WTC11 (cell line): Measurements from ENCODE around the gene ZNF593OS. TPM values are rescaled to one million over a fixed set of nuclear protein-coding genes. Genes with fewer than 3 reads are reported as not detected.

Experiments used
- ATAC-seq: fragments of 200-7000 bp; cut with Tn5 transposase; 2 replicates; pipeline ENCODE4 v1.10.0; 2021; ENCODE audit warnings: mild to moderate bottlenecking, moderate library complexity
- CTCF ChIA-PET: fragments of 300-600 bp; sonication (Branson Sonifier 250); formaldehyde crosslinking; loops from one replicate; lab custom pipeline; 2021; ENCODE audit warnings: antibody characterized with exemption; lab: Charles Lee
- POLR2A ChIA-PET: fragments of 350-600 bp; sonication (Branson Sonifier 250); formaldehyde crosslinking; loops from one replicate; lab custom pipeline; 2021; ENCODE audit warnings: antibody characterized with exemption; lab: Charles Lee
- DNase-seq: peaks from one replicate; pipeline ENCODE4 v3.0.0; 2021; ENCODE audit warnings: low spot score
- H3K27ac Mint-ChIP-seq: 2 replicates; pipeline ENCODE4 v1.8.0; 2021; ENCODE audit warnings: mixed read lengths
- H3K27me3 Mint-ChIP-seq: 2 replicates; pipeline ENCODE4 v1.8.0; 2021; ENCODE audit warnings: low read depth, mild to moderate bottlenecking, moderate library complexity, mixed read lengths
- H3K36me3 Mint-ChIP-seq: 2 replicates; pipeline ENCODE4 v1.8.0; 2021; ENCODE audit warnings: mixed read lengths
- H3K4me1 Mint-ChIP-seq: 2 replicates; pipeline ENCODE4 v1.8.0; 2022; ENCODE audit warnings: mixed read lengths
- H3K4me3 Mint-ChIP-seq: 2 replicates; pipeline ENCODE4 v1.8.0; 2021; ENCODE audit warnings: mild to moderate bottlenecking, moderate library complexity, mixed read lengths
- H3K9me3 Mint-ChIP-seq: 2 replicates; pipeline ENCODE4 v1.8.0; 2021; ENCODE audit warnings: mixed read lengths
- ATF1 ChIP-seq: sonication (generic); formaldehyde crosslinking; IDR thresholded peaks from 2 replicates; pipeline ENCODE4 v1.8.1; 2023; ENCODE audit warnings: mild to moderate bottlenecking, moderate library complexity, missing genetic modification reagents
- CREM ChIP-seq: sonication (generic); formaldehyde crosslinking; IDR thresholded peaks from 2 replicates; pipeline ENCODE4 v1.8.1; 2022; ENCODE audit warnings: mild to moderate bottlenecking, missing genetic modification reagents, moderate library complexity
- ERG ChIP-seq: fragments of 250-450 bp; sonication (Bioruptor Pico); IDR thresholded peaks from 2 replicates; pipeline ENCODE4 v1.8.0; 2021; ENCODE audit warnings: mild to moderate bottlenecking
- ESRRA ChIP-seq: sonication (generic); formaldehyde crosslinking; IDR thresholded peaks from 2 replicates; pipeline ENCODE4 v1.8.1; 2022; ENCODE audit warnings: mild to moderate bottlenecking, missing genetic modification reagents, borderline replicate concordance
- FOXP1 ChIP-seq: sonication (generic); formaldehyde crosslinking; IDR thresholded peaks from 2 replicates; pipeline ENCODE4 v1.8.0; 2022; ENCODE audit warnings: missing genetic modification reagents, mild to moderate bottlenecking, moderate library complexity, borderline replicate concordance
- FOXP4 ChIP-seq: sonication (generic); formaldehyde crosslinking; IDR thresholded peaks from 2 replicates; pipeline ENCODE4 v1.8.0; 2022; ENCODE audit warnings: mild to moderate bottlenecking, missing genetic modification reagents
- HMGA2 ChIP-seq: fragments of 250-450 bp; sonication (Bioruptor Pico); IDR thresholded peaks from 2 replicates; pipeline ENCODE4 v1.4.0; 2021; ENCODE audit warnings: mild to moderate bottlenecking, moderate library complexity
- IRF2 ChIP-seq: sonication (generic); formaldehyde crosslinking; IDR thresholded peaks from 2 replicates; pipeline ENCODE4 v1.8.0; 2022; ENCODE audit warnings: low read depth, missing genetic modification reagents, borderline replicate concordance
- JAZF1 ChIP-seq: fragments of 250-450 bp; sonication (Bioruptor Pico); IDR thresholded peaks from 2 replicates; pipeline ENCODE4 v1.9.0; 2021; ENCODE audit warnings: moderate library complexity, mild to moderate bottlenecking, inconsistent platforms
- NR1H2 ChIP-seq: sonication (generic); formaldehyde crosslinking; IDR thresholded peaks from 2 replicates; pipeline ENCODE4 v1.9.0; 2021; ENCODE audit warnings: mild to moderate bottlenecking, moderate library complexity, missing genetic modification reagents
- OVOL2 ChIP-seq: fragments of 250-450 bp; sonication (Bioruptor Pico); IDR thresholded peaks from 2 replicates; pipeline ENCODE4 v1.9.0; 2021; ENCODE audit warnings: mild to moderate bottlenecking, borderline replicate concordance
- PRDM15 ChIP-seq: sonication (generic); formaldehyde crosslinking; IDR thresholded peaks from 2 replicates; pipeline ENCODE4 v1.8.0; 2022; ENCODE audit warnings: missing genetic modification reagents
- PREB ChIP-seq: sonication (generic); formaldehyde crosslinking; IDR thresholded peaks from 2 replicates; pipeline ENCODE4 v1.8.1; 2022; ENCODE audit warnings: mild to moderate bottlenecking, missing genetic modification reagents, moderate library complexity, borderline replicate concordance
- RELA ChIP-seq: sonication (generic); formaldehyde crosslinking; IDR thresholded peaks from 2 replicates; pipeline ENCODE4 v1.8.1; 2022; ENCODE audit warnings: missing genetic modification reagents, mild to moderate bottlenecking, borderline replicate concordance
- STAT6 ChIP-seq: sonication (generic); formaldehyde crosslinking; conservative IDR thresholded peaks from 2 replicates; pipeline ENCODE4 v1.8.1; 2023; ENCODE audit warnings: mild to moderate bottlenecking, low read depth, missing genetic modification reagents, moderate library complexity
- TCF7 ChIP-seq: sonication (generic); formaldehyde crosslinking; IDR thresholded peaks from 2 replicates; pipeline ENCODE4 v1.8.0; 2022; ENCODE audit warnings: mild to moderate bottlenecking, low read depth, missing genetic modification reagents, moderate library complexity
- ZBTB21 ChIP-seq: sonication (generic); formaldehyde crosslinking; IDR thresholded peaks from 2 replicates; pipeline ENCODE4 v1.8.1; 2023; ENCODE audit warnings: mild to moderate bottlenecking, missing genetic modification reagents, borderline replicate concordance
- ZNF138 ChIP-seq: sonication (generic); formaldehyde crosslinking; conservative IDR thresholded peaks from 2 replicates; pipeline ENCODE4 v1.8.1; 2022; ENCODE audit warnings: mild to moderate bottlenecking, moderate library complexity, missing genetic modification reagents
- ZNF232 ChIP-seq: sonication (generic); formaldehyde crosslinking; IDR thresholded peaks from 2 replicates; pipeline ENCODE4 v1.8.0; 2022; ENCODE audit warnings: mild to moderate bottlenecking, missing genetic modification reagents
- ZNF317 ChIP-seq: sonication (generic); formaldehyde crosslinking; IDR thresholded peaks from 2 replicates; pipeline ENCODE4 v1.8.1; 2023; ENCODE audit warnings: low read depth, mild to moderate bottlenecking, moderate library complexity, missing genetic modification reagents, borderline replicate concordance
- total RNA-seq: library from RNA; stranded (reverse); gene quantifications from 3 replicates; pipeline ENCODE4 v1.2.3, GENCODE V29; 2021

Gene ZNF593OS
- total RNA-seq, 1 experiment from 2014 or later = not detected

GRCh38 chr1:26191739-26192138 lies 20.1 kb upstream of the ZNF593OS start:
- Mint-ChIP-seq H3K27me3 (no peaks in the 10 kb centered on the region; the same call in 1 of the 2 replicates), H3K36me3 (no peaks in the 10 kb centered on the region; the same call in 1 of the 2 replicates), H3K4me1 (peaks cover 17% of the 10 kb centered on the region), H3K9me3 (no peaks in the 10 kb centered on the region), H3K4me3 (no peak overlapping the region), H3K27ac (no peak overlapping the region)
- DNase-seq (no peak), ATAC-seq (no peak)
- ChIA-PET POLR2A (no interaction called here), CTCF (interaction anchor here (0.7 to 5.9 kb wide), 4 partner anchors 15 to 42 kb away, joined by 5 to 165 read pairs (median 13); partner anchors contain the start of gene CEP85)
- TF ChIP-seq CREM (no peak), ZNF232 (no peak), JAZF1 (CRISPR knock-in tag) (no peak), IRF2 (CRISPR knock-in tag) (no peak), TCF7 (CRISPR knock-in tag) (no peak), ZNF317 (CRISPR knock-in tag) (no peak), ESRRA (CRISPR knock-in tag) (no peak), FOXP4 (CRISPR knock-in tag) (no peak), PRDM15 (no peak), PREB (CRISPR knock-in tag) (no peak), STAT6 (CRISPR knock-in tag) (no peak), OVOL2 (CRISPR knock-in tag) (no peak), ERG (no peak), ZNF138 (no peak), ZBTB21 (CRISPR knock-in tag) (no peak), ATF1 (CRISPR knock-in tag) (no peak), RELA (CRISPR knock-in tag) (no peak), FOXP1 (no peak), HMGA2 (CRISPR knock-in tag) (no peak), NR1H2 (no peak)
- TF ChIP-seq, all 79 proteins: peak for 0
